Measurements from ENCODE around the gene USP15.
"Not testable (repeated sequence)": the region's sequence is repeated elsewhere in the genome, so short reads cannot be mapped to it uniquely, and the experiment has no call there.

The USP15 gene

GRCh38 chr12:62335057-62335456 lies 74.9 kb downstream of the USP15 start:
- no peak for DNase-seq

GRCh38 chr12:62335796-62336195 lies 75.6 kb downstream of the USP15 start:
- DNase-seq, result no peak

- not testable (repeated sequence) for DNase-seq
Observed at GRCh38 chr12:62337643-62338042, 77.4 kb downstream of the USP15 start.

- DNase-seq, result not testable (repeated sequence)
Observed at GRCh38 chr12:62342614-62343303, 82.6 kb downstream of the USP15 start.

- DNase-seq, result not testable (repeated sequence)
Observed at GRCh38 chr12:62343304-62344120, 83.3 kb downstream of the USP15 start.

GRCh38 chr12:62344731-62345556 lies 84.7 kb downstream of the USP15 start:
- not testable (repeated sequence) for DNase-seq

- DNase-seq, result no peak
Observed at GRCh38 chr12:62345667-62346066, 85.5 kb downstream of the USP15 start.

- no peak for DNase-seq
Observed at GRCh38 chr12:62346817-62347216, 86.6 kb downstream of the USP15 start.

GRCh38 chr12:62347922-62348650 lies 87.9 kb downstream of the USP15 start:
- no peak for DNase-seq

- no peak for DNase-seq
Observed at GRCh38 chr12:62350554-62350953, 90.3 kb downstream of the USP15 start.

- no peak for DNase-seq
Observed at GRCh38 chr12:62351326-62351725, 91.1 kb downstream of the USP15 start.

- no peak for DNase-seq
Observed at GRCh38 chr12:62361048-62361447, 100.8 kb downstream of the USP15 start.

- DNase-seq, result no peak
Observed at GRCh38 chr12:62363506-62363905, 103.3 kb downstream of the USP15 start.

GRCh38 chr12:62364697-62365096 lies 104.5 kb downstream of the USP15 start:
- DNase-seq, result not testable (repeated sequence)

- DNase-seq, result not testable (repeated sequence)
Observed at GRCh38 chr12:62365846-62366245, 105.6 kb downstream of the USP15 start.

GRCh38 chr12:62368430-62369223 lies 108.4 kb downstream of the USP15 start:
- DNase-seq, result not testable (repeated sequence)

GRCh38 chr12:62370189-62370588 lies 110.0 kb downstream of the USP15 start:
- DNase-seq, result peak; percentile 63

GRCh38 chr12:62371661-62372060 lies 111.5 kb downstream of the USP15 start:
- no peak for DNase-seq

GRCh38 chr12:62372134-62372533 lies 111.9 kb downstream of the USP15 start:
- DNase-seq, result peak; percentile 26

- DNase-seq, result no peak
Observed at GRCh38 chr12:62372825-62373224, 112.6 kb downstream of the USP15 start.

- DNase-seq, result no peak
Observed at GRCh38 chr12:62375603-62376002, 115.4 kb downstream of the USP15 start.

Data from hematopoietic multipotent progenitor cell treated with erythropoietin and hydrocortisone succinate and interleukin-3 and kit ligand, for 8 days (in vitro differentiated cells).